ENCODE measurements around the gene NANOS2. TPM values are rescaled to one million over a fixed set of nuclear protein-coding genes. Genes with fewer than 3 reads are reported as not detected.

Gene NANOS2
- polyA plus RNA-seq, 3 donors, result not detected

GRCh38 chr19:45905011-45905410, 9.6 kb downstream of the NANOS2 start:
- no peak for TF ChIP-seq CTCF (IDR thresholded peaks at IDR 0.05)
- peaks cover 18% of the 10 kb centered on the region for H3K79me2 ChIP-seq (ENCODE audit: insufficient read depth, low read length)
- intact Hi-C loops (cut with micrococcal nuclease), result no loop called here
- no peak overlapping the region for H2AFZ ChIP-seq (ENCODE audit: insufficient read depth, low read depth, low read length, poor library complexity, severe bottlenecking)
- H3K4me1 ChIP-seq (ENCODE audit: control insufficient read depth in 1 of 2, insufficient read depth in 2 of 2, low read length in 2 of 2), result peaks cover 19 to 31% of the 10 kb centered on the region in 2 donors
- H3K27ac ChIP-seq (ENCODE audit: low read depth in 1 of 2, low read length in 2 of 2), result no peak overlapping the region
- H3K4me3 ChIP-seq (replicated peaks in 1 of 3; ENCODE audit: low read depth in 2 of 3, low read length in 3 of 3), result no peak overlapping the region
- peaks cover 14% of the 10 kb centered on the region for H4K20me1 ChIP-seq (ENCODE audit: insufficient read depth, low read length)
- Mint-ChIP-seq H3K27ac (no peak overlapping the region), H3K4me3 (no peak overlapping the region), H3K4me1 (peaks cover 18% of the 10 kb centered on the region), H3K27me3 (ENCODE audit: low read depth in 3 of 3) (peaks cover 14 to 31% (median 30%) of the 10 kb centered on the region in 3 donors), H3K9me3 (peaks cover 0 to 3% (median 0%) of the 10 kb centered on the region in 7 donors), H3K36me3 (peaks cover 8 to 11% of the 10 kb centered on the region in 2 donors)
- H3K9me3 ChIP-seq (replicated peaks in 1 of 2; ENCODE audit: control insufficient read depth in 1 of 2, insufficient read depth in 1 of 2, low read length in 2 of 2), result no peaks in the 10 kb centered on the region
- no peak overlapping the region for H3K9ac ChIP-seq (ENCODE audit: insufficient read depth, low read length, poor library complexity, severe bottlenecking)
- H3K4me2 ChIP-seq (replicated peaks; ENCODE audit: extremely low read depth, low read length, poor library complexity, severe bottlenecking), result no peak overlapping the region
- peaks cover 2 to 8% of the 10 kb centered on the region in 2 donors for H3K36me3 ChIP-seq (replicated peaks in 1 of 2; ENCODE audit: control insufficient read depth in 1 of 2, insufficient read depth in 2 of 2, low read length in 2 of 2)
- H3K27me3 ChIP-seq (ENCODE audit: control insufficient read depth in 2 of 2, insufficient read depth in 2 of 2, low read length in 2 of 2), result peaks cover 0 to under 1% of the 10 kb centered on the region in 2 donors
- DNase-seq, result no peak
- WGBS (ENCODE audit: insufficient coverage), result 94% methylated on average over 9 of the region's 10 CpGs

- intact Hi-C loops (cut with micrococcal nuclease), result loop anchor here (2.0 to 5.0 kb wide), 3 partner anchors 16 to 41 kb away; partner anchors contain the start of genes FOXA3 (in 1 of the 2), IRF2BP1 (in 1 of the 2) and SYMPK (in 1 of the 2)
- H3K4me2 ChIP-seq (replicated peaks; ENCODE audit: extremely low read depth, low read length, poor library complexity, severe bottlenecking), result peak overlapping the region; percentile 97
- peaks cover 18% of the 10 kb centered on the region for H3K79me2 ChIP-seq (ENCODE audit: insufficient read depth, low read length)
- H3K27me3 ChIP-seq (ENCODE audit: control insufficient read depth in 2 of 2, insufficient read depth in 2 of 2, low read length in 2 of 2), result no peaks in the 10 kb centered on the region
- peaks cover 23 to 31% of the 10 kb centered on the region in 2 donors for H3K36me3 Mint-ChIP-seq
- H3K4me3 ChIP-seq (replicated peaks in 1 of 3; ENCODE audit: low read depth in 2 of 3, low read length in 3 of 3), result peak overlapping the region; percentile 67 to 94 (median 93)
- peak overlapping the region; percentile 75 to 79 for H3K27ac ChIP-seq (ENCODE audit: low read depth in 1 of 2, low read length in 2 of 2)
- H3K9ac ChIP-seq (ENCODE audit: insufficient read depth, low read length, poor library complexity, severe bottlenecking), result peak overlapping the region; percentile 72
- peaks cover 0 to 3% (median 0%) of the 10 kb centered on the region in 7 donors for H3K9me3 Mint-ChIP-seq
- peak overlapping the region; percentile 37 to 92 (median 83) for H3K27ac Mint-ChIP-seq
- WGBS (ENCODE audit: insufficient coverage), result 4% methylated on average over 54 of the region's 73 CpGs
- H3K36me3 ChIP-seq (replicated peaks in 1 of 2; ENCODE audit: control insufficient read depth in 1 of 2, insufficient read depth in 2 of 2, low read length in 2 of 2), result peaks cover 14 to 29% of the 10 kb centered on the region in 2 donors
- peak; percentile 97 to 98 (median 98) for DNase-seq
- H2AFZ ChIP-seq (ENCODE audit: insufficient read depth, low read depth, low read length, poor library complexity, severe bottlenecking), result peak overlapping the region; percentile 98
- H3K4me1 Mint-ChIP-seq, result peaks cover 21% of the 10 kb centered on the region
- no peak for TF ChIP-seq CTCF (IDR thresholded peaks at IDR 0.05)
- H4K20me1 ChIP-seq (ENCODE audit: insufficient read depth, low read length), result peaks cover 14% of the 10 kb centered on the region
- H3K4me1 ChIP-seq (ENCODE audit: control insufficient read depth in 1 of 2, insufficient read depth in 2 of 2, low read length in 2 of 2), result peaks cover 19 to 31% of the 10 kb centered on the region in 2 donors
- H3K4me3 Mint-ChIP-seq, result peak overlapping the region; percentile 80 to 95
- H3K27me3 Mint-ChIP-seq (ENCODE audit: low read depth in 3 of 3), result peaks cover 7 to 23% (median 23%) of the 10 kb centered on the region in 3 donors
- no peaks in the 10 kb centered on the region for H3K9me3 ChIP-seq (replicated peaks in 1 of 2; ENCODE audit: control insufficient read depth in 1 of 2, insufficient read depth in 1 of 2, low read length in 2 of 2)
Measured at GRCh38 chr19:45902651-45903625, 11.6 kb downstream of the NANOS2 start.
